GM12892 (cell line): Measurements from ENCODE around the gene ELF1.

Experiments
- POLR2A ChIP-seq: IDR thresholded peaks from 2 replicates; pipeline ENCODE4 v1.6.1; 2011; ENCODE audit warnings: low read depth, low read length, control low read depth
- POLR2AphosphoS5 ChIP-seq: IDR thresholded peaks from 2 replicates; pipeline ENCODE4 v1.6.1; 2011; ENCODE audit warnings: low read depth, low read length, control low read depth

GRCh38 chr13:40958655-40959054 lies 60.5 kb downstream of the ELF1 start:
- no peak for TF ChIP-seq POLR2A
- TF ChIP-seq POLR2AphosphoS5 = no peak
